ENCODE measurements around the gene CLN6. TPM values are rescaled to one million over a fixed set of nuclear protein-coding genes. Genes with fewer than 3 reads are reported as not detected.
A peak's percentile ranks its signal among the peaks of the same experiment; 100 is the strongest.

Gene CLN6
- total and polyA plus RNA-seq, 2 experiments from 2014 or later: 3.8 to 17.4 TPM

DNA sequence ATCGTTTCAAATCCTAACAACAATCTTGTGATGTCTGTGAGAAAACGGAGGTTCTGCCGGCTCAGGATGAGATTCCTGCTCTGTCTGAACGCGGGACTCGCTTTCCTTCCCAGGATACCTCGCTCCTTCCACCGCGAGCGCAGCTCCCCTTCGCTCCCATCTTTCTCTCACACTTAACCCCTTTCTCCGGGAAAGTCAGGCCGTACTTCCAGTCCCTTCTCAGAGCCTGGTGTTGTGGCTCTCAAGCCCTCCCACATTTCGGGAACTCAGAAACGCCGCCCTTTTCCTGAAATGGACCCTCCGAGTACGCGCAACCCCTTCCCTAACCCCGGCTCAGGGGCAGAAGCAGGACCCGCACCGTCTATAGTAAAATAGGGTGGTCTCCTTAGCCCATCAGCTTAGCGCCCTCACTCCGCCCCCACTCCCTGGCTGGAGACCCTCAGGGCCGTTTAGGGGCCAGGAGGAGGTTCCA lies 47.6 kb upstream of the CLN6 start:
- Histone ChIP-seq H3K9me3 (ENCODE audit: low read depth) (no peaks in the 10 kb centered on the region), H3K4me1 (ENCODE audit: insufficient read depth) (peaks cover 52% of the 10 kb centered on the region), H3K9me2 (ENCODE audit: insufficient read depth) (no peaks in the 10 kb centered on the region), H2AFZ (peak overlapping the region; percentile 97), H3K4me2 (ENCODE audit: unreplicated experiment) (peak overlapping the region; percentile 97), H3K27ac (peak overlapping the region; percentile 95), H3K36me3 (ENCODE audit: low read depth) (no peaks in the 10 kb centered on the region), H3K9ac (peak overlapping the region; percentile 95), H3K27me3 (replicated peaks; ENCODE audit: insufficient read depth) (no peaks in the 10 kb centered on the region), H3K4me3 (peak overlapping the region; percentile 99), H3F3A (ENCODE audit: insufficient read depth) (peaks cover 60% of the 10 kb centered on the region), H3K79me2 (ENCODE audit: insufficient read depth) (peaks cover 65% of the 10 kb centered on the region), H4K20me1 (ENCODE audit: insufficient read depth) (peaks cover 25% of the 10 kb centered on the region; the same call in 1 of the 2 replicates)
- DNase-seq: peak; percentile 73
- TF ChIP-seq EZH2phosphoT487 (IDR thresholded peaks at IDR 0.05; ENCODE audit: insufficient read depth, low read depth) (no peak), EZH2 (IDR thresholded peaks at IDR 0.05; ENCODE audit: insufficient read depth, poor library complexity, severe bottlenecking) (no peak)
- in situ Hi-C loops (cut with MboI): no loop called here
- 1 to 2% methylated on average over 24 to 25 of the region's 25 CpGs for WGBS, 2 experiments (ENCODE audit: low coverage in 1 of 2, low lambda C conversion rate in 2 of 2, missing lambda C conversion rate in 2 of 2)

GRCh38 chr15:68276668-68277067 lies 47.1 kb upstream of the CLN6 start:
- no peaks in the 10 kb centered on the region for H3K9me3 ChIP-seq (ENCODE audit: low read depth)
- WGBS, 2 experiments (ENCODE audit: low coverage in 1 of 2, low lambda C conversion rate in 2 of 2, missing lambda C conversion rate in 2 of 2): 23% methylated on average over 3 of the region's 3 CpGs
- peaks cover 61% of the 10 kb centered on the region for H3F3A ChIP-seq (ENCODE audit: insufficient read depth)
- TF ChIP-seq EZH2 (IDR thresholded peaks at IDR 0.05; ENCODE audit: insufficient read depth, poor library complexity, severe bottlenecking) (no peak), EZH2phosphoT487 (IDR thresholded peaks at IDR 0.05; ENCODE audit: insufficient read depth, low read depth) (no peak)
- H3K27me3 ChIP-seq (replicated peaks; ENCODE audit: insufficient read depth): no peaks in the 10 kb centered on the region
- no peak for DNase-seq
- in situ Hi-C loops (cut with MboI): no loop called here
- peaks cover 60% of the 10 kb centered on the region for H3K79me2 ChIP-seq (ENCODE audit: insufficient read depth)
- H3K9me2 ChIP-seq (ENCODE audit: insufficient read depth): no peaks in the 10 kb centered on the region
- H3K36me3 ChIP-seq (ENCODE audit: low read depth): no peaks in the 10 kb centered on the region
- H3K27ac ChIP-seq: peak overlapping the region; percentile 95
- peaks cover 52% of the 10 kb centered on the region for H3K4me1 ChIP-seq (ENCODE audit: insufficient read depth)
- peak overlapping the region; percentile 95 for H3K9ac ChIP-seq
- peak overlapping the region; percentile 99 for H3K4me3 ChIP-seq
- H2AFZ ChIP-seq: peak overlapping the region; percentile 97
- peak overlapping the region; percentile 97 for H3K4me2 ChIP-seq (ENCODE audit: unreplicated experiment)
- H4K20me1 ChIP-seq (ENCODE audit: insufficient read depth): peaks cover 20% of the 10 kb centered on the region; the same call in 1 of the 2 replicates

DNA sequence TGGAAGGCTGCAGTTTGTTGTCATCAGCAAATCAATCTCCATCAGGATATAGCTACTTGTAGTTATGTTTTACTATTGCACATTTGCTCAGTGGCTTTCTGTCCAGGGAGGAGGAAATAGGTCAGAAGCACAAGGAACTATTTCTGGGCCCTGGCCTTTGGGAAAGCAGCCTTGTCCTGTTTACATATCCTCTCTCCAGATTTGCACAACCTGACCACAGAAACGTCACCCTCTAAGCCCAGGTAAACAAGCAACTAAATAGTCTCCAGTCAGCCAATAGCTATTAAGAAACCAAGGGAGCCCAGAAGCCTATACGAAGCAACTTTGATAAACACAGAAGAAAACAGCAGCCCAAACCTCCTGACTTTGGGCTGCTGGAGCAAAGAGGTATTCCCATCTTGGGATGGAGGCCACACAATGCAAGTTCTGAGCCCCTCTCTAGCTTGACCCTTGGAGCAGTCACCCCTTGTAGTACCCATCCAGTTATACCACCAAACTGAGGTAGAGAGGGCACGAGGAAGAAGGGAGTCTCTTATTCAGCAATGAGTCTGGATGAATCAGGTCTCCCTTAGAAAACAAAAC lies 45.7 kb upstream of the CLN6 start:
- H3K27me3 ChIP-seq (replicated peaks; ENCODE audit: insufficient read depth): no peaks in the 10 kb centered on the region
- no peak overlapping the region for H3K4me3 ChIP-seq
- H3K27ac ChIP-seq: no peak overlapping the region
- peaks cover 60% of the 10 kb centered on the region for H3F3A ChIP-seq (ENCODE audit: insufficient read depth)
- H3K4me2 ChIP-seq (ENCODE audit: unreplicated experiment): no peak overlapping the region
- TF ChIP-seq EZH2 (IDR thresholded peaks at IDR 0.05; ENCODE audit: insufficient read depth, poor library complexity, severe bottlenecking): no peak
- TF ChIP-seq EZH2phosphoT487 (IDR thresholded peaks at IDR 0.05; ENCODE audit: insufficient read depth, low read depth): no peak
- peaks cover 53% of the 10 kb centered on the region for H3K4me1 ChIP-seq (ENCODE audit: insufficient read depth)
- in situ Hi-C loops (cut with MboI): no loop called here
- H3K36me3 ChIP-seq (ENCODE audit: low read depth): no peaks in the 10 kb centered on the region
- H3K9me2 ChIP-seq (ENCODE audit: insufficient read depth): no peaks in the 10 kb centered on the region
- peaks cover 46% of the 10 kb centered on the region for H3K79me2 ChIP-seq (ENCODE audit: insufficient read depth)
- no peak for DNase-seq
- 65 to 77% methylated on average over 3 of the region's 3 CpGs for WGBS, 2 experiments (ENCODE audit: low coverage in 1 of 2, low lambda C conversion rate in 2 of 2, missing lambda C conversion rate in 2 of 2)
- no peak overlapping the region for H3K9ac ChIP-seq
- H3K9me3 ChIP-seq (ENCODE audit: low read depth): no peaks in the 10 kb centered on the region
- H2AFZ ChIP-seq: no peak overlapping the region
- peaks cover 11% of the 10 kb centered on the region; the same call in 1 of the 2 replicates for H4K20me1 ChIP-seq (ENCODE audit: insufficient read depth)

GRCh38 chr15:68274201-68274848 lies 44.8 kb upstream of the CLN6 start:
- Histone ChIP-seq H3K9me3 (ENCODE audit: low read depth) (no peaks in the 10 kb centered on the region), H3F3A (ENCODE audit: insufficient read depth) (peaks cover 51% of the 10 kb centered on the region), H3K27ac (no peak overlapping the region), H3K36me3 (ENCODE audit: low read depth) (no peaks in the 10 kb centered on the region), H3K4me2 (ENCODE audit: unreplicated experiment) (no peak overlapping the region), H2AFZ (no peak overlapping the region), H3K79me2 (ENCODE audit: insufficient read depth) (peaks cover 37% of the 10 kb centered on the region), H3K27me3 (replicated peaks; ENCODE audit: insufficient read depth) (no peaks in the 10 kb centered on the region), H3K4me3 (no peak overlapping the region), H3K9ac (no peak overlapping the region), H4K20me1 (ENCODE audit: insufficient read depth) (peaks cover 2% of the 10 kb centered on the region; the same call in 1 of the 2 replicates), H3K4me1 (ENCODE audit: insufficient read depth) (peaks cover 45% of the 10 kb centered on the region), H3K9me2 (ENCODE audit: insufficient read depth) (no peaks in the 10 kb centered on the region)
- 79% methylated on average over 5 of the region's 5 CpGs for WGBS, 2 experiments (ENCODE audit: low coverage in 1 of 2, low lambda C conversion rate in 2 of 2, missing lambda C conversion rate in 2 of 2)
- TF ChIP-seq EZH2 (IDR thresholded peaks at IDR 0.05; ENCODE audit: insufficient read depth, poor library complexity, severe bottlenecking) (no peak), EZH2phosphoT487 (IDR thresholded peaks at IDR 0.05; ENCODE audit: insufficient read depth, low read depth) (no peak)
- DNase-seq: no peak
- in situ Hi-C loops (cut with MboI): no loop called here

Data from GM23248 (cell line).